Daoy (cell line): ENCODE measurements around the gene CASP8. TPM values are rescaled to one million over a fixed set of nuclear protein-coding genes. Genes with fewer than 3 reads are reported as not detected.

ENCODE experiments used
- DNase-seq: peaks from one replicate; pipeline ENCODE4 v3.0.0-alpha.2; 2015; ENCODE audit warnings: low read depth
- total RNA-seq: library from RNA; depleted of rRNA; stranded (reverse); fragments of >200 nt; shearing (Covaris generic); gene quantifications from 2 replicates; pipeline ENCODE4 v1.2.3, GENCODE V29; 2014

CASP8 gene
- total RNA-seq, 1 experiment from 2014 or later, result 18.5 TPM

GRCh38 chr2:201242571-201243277, 17.6 kb upstream of the CASP8 start:
- DNase-seq, result no peak

DNA sequence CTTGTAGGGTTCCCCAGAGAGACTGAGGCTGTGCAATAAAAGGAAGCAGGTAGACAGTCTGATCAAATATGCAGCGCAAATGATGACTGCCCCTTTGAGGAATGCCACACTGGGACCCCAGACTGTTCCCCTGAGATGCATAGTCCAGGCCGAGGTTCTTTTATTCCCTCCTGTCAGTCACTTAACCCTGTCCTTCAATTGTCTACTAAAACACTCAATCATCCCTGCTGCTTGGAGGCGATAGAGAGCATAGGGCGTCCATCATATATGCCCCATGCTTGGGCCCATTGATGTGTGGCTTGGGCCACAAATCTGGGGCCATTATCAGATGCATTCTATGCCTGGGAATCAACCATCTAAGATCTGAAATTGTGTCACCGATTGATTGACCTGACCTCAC, 15.5 kb upstream of the CASP8 start:
- DNase-seq, result no peak

- no peak for DNase-seq
These were observed 14.1 kb upstream of the CASP8 start for GRCh38 chr2:201246280-201246679.

- DNase-seq, result no peak
These were observed 12.0 kb upstream of the CASP8 start for GRCh38 chr2:201248288-201248844.

GRCh38 chr2:201249889-201250288, 10.4 kb upstream of the CASP8 start:
- no peak for DNase-seq

GRCh38 chr2:201250741-201251140, 9.6 kb upstream of the CASP8 start:
- DNase-seq, result no peak

DNA sequence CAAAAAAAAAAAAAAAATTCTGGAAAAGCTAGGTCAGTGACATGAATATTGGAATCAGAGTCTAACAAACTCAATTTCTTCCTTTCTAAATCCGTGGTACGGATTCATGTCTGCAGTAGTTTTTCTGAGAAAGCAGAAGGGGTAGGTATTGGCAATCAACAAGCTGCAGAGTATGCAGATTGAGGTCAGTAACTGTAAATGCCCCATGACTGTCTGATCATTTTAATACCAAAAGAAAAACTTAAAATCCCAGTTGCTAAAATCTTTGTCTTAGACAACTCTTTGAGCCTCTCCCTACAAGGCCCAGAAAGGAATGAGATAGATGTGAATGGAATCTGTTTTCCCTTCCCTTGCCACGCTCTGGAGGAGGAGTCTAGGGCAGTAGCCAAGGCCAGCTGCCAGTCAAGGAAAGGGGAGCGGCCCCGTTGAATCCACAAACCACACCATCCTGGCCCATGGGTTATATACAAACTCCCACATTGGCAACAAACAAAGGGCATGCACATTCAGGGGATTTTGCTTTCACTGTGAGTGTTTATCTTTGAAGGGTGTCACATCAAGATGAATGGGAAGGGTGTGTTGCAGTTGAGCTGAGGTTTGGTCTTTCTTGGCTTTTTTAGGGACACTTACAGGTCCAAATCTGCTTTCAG, 6.1 kb upstream of the CASP8 start:
- peak; percentile 41 for DNase-seq

DNA sequence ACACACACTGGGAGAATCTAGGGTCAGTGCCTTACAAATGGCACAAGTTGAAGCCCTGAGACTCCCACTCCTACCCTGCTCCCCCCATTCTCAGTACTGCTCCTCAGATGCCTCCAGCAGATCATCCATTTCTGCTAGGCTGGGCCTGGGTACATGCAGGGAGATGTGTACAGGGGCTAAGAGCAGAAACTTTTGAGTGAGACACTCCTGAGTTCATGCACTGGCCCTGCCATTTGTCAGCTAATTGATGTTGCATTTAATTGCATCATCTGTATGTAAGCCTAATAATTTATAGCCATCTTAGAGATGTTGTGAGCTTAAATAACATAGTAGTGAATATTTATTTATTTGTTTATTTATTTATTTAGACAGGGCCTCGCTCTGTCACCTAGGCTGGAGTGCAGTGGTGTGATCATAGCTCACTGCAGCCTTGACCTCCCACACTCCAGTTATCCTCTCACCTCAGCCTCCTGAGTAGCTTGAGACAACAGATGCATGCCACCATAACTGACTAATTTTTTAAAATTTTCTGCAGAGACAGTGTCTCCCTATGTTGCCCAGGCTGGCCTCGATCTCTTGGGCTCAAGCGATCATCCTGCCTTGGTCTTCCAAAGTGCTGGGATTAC, 4.8 kb upstream of the CASP8 start:
- no peak for DNase-seq

DNA sequence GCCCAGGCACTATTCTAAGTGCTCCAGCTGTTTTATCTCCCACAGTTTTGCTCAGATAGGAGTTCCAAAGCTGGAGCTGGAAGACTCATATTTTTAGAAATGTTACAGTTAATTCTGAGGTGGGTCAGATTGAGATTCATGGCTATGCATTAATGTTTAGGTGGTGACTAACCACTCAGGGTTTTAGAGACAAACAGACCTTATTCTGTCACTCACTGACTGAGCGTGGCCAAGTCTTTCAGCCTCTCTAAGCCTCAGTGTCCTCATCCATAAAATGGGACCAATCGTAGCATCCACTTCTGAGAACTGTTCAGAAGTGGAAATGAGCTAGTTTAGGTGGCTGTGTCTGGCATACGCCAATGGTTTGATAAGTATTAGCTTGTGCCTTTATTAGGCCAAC, 4.3 kb upstream of the CASP8 start:
- no peak for DNase-seq

DNA sequence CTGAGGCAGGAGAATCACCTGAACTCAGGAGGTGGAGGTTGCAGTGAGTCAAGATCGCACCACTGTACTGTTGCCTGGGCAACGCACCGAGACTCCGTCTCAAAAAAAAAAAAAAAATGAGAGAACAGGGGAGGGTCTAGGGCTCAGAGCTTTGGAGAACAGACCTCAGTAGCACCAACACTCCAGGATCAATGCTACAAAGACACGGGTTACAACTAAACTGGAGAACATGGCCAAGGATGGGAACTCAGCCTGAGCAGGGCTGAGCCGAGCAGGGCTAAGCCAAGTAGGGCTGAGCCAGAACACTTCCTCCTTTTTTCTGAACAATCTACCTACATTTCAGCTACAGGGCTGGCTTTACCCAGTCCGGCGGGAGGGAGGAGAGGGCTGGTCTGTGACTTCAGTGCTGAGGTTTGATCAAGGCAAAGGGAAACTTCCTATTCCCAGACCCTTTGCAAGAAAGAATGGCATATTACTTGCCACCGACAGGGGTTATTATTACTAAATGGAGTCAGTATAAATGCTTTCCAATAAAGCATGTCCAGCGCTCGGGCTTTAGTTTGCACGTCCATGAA, 2.9 kb upstream of the CASP8 start:
- DNase-seq, result peak; percentile 66

- peak; percentile 95 for DNase-seq
These were observed 2.2 kb upstream of the CASP8 start for GRCh38 chr2:201257956-201258665.

GRCh38 chr2:201258666-201259615, 1.4 kb upstream of the CASP8 start:
- no peak for DNase-seq

- no peak for DNase-seq
These were observed 1.1 kb downstream of the CASP8 start for GRCh38 chr2:201261471-201261870.

GRCh38 chr2:201261906-201262305, 1.6 kb downstream of the CASP8 start:
- no peak for DNase-seq

DNA sequence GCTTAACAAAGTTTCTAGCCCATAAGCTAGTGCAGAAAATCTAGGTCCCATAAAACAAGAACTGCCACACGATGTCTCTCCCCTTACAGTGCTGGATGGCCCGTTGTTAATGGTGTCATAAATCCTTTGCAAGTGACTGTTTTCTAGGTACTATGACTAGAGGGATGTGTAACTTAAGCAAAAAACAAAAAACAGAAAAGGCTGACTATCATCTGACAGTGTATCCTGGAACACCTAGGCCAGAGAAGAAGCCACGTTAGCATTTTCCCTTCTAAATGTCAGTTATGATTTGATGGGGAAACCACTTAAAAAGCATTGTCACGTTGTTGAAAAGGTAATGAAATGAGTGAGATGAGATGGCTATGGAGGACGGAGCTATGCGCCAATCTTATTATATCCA, 2.4 kb downstream of the CASP8 start:
- no peak for DNase-seq

DNA sequence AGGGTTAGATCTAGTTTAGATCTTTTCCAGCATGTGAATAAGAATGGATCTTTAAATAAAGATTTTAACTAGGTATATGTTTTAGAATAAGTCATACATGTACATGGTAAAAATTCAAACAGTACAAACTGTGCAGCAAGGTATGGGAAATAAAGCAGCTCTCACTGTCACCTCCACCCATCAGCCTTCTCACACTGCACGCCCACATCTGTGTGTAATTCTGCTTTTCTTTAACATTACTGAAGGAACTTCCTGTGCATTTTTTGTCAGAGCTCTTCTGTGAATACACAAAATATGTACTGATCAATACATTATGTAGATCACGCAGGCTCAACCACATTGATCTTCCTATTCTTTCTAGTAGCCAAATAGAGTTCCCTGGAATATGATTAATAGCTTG, 3.4 kb downstream of the CASP8 start:
- no peak for DNase-seq

- no peak for DNase-seq
These were observed 4.3 kb downstream of the CASP8 start for GRCh38 chr2:201264472-201265173.

DNA sequence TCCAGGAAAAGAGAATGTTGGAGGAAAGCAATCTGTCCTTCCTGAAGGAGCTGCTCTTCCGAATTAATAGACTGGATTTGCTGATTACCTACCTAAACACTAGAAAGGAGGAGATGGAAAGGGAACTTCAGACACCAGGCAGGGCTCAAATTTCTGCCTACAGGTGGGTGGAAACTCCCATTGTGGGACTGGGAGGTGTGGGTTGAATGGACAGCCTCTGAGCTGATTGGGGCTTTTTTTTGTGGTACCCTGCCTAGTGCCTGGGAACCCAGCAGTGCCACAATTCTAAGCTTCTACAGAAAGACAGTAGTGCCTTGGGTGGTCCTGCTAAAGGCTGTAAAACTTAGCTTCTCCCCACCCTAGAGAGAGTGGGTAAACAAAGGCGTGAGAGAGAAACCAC, 6.3 kb downstream of the CASP8 start:
- DNase-seq, result no peak

GRCh38 chr2:201267278-201268030, 7.1 kb downstream of the CASP8 start:
- DNase-seq, result no peak
